ENCODE measurements around the gene P2RX7. TPM values are rescaled to one million over a fixed set of nuclear protein-coding genes. Genes with fewer than 3 reads are reported as not detected.

Gene P2RX7
- total and polyA plus RNA-seq, 2 donors (not counting 3 experiments of a cell fraction or from before 2014, with no cell fraction given), result 1.3 to 8.1 TPM

- no TSS peak for BruUV-seq (replicated peaks)
- peak; percentile 92 for DNase-seq (ENCODE audit: low read depth, low spot score)
- no peaks in the 10 kb centered on the region for H3K9me1 ChIP-seq (replicated peaks; ENCODE audit: control insufficient read depth, extremely low read depth, insufficient read depth, low read length)
- H3K4me3 ChIP-seq (replicated peaks in 1 of 3; ENCODE audit: insufficient read depth in 1 of 3, low read depth in 1 of 3, low read length in 3 of 3), result peak overlapping the region in 1 of 3 experiments; percentile 26
- no peaks in the 10 kb centered on the region for H3K36me3 ChIP-seq (ENCODE audit: control insufficient read depth in 2 of 2, extremely low read depth in 1 of 2, insufficient read depth in 2 of 2, low read length in 2 of 2)
- H3K27me3 ChIP-seq (ENCODE audit: control insufficient read depth in 2 of 2, insufficient read depth in 2 of 2, low read length in 2 of 2), result no peaks in the 10 kb centered on the region
- dilution Hi-C loops (cut with MboI; ENCODE audit: extremely low pct_ligation_motif_present, low sequenced_read_pairs) (no loop called here), intact Hi-C loops (cut with micrococcal nuclease) (no loop called here)
- peak overlapping the region; percentile 66 for H2AFZ ChIP-seq (ENCODE audit: low read depth, low read length)
- no peaks in the 10 kb centered on the region for H4K20me1 ChIP-seq (replicated peaks; ENCODE audit: control insufficient read depth, extremely low read depth, insufficient read depth, low read length)
- ChIA-PET CTCF (interaction anchor here (0.6 to 1.5 kb wide), 3 partner anchors 8 to 101 kb away, joined by 3 to 4 read pairs (median 3); no protein-coding TSS in a partner anchor), POLR2A (interaction anchor here (0.7 kb wide), 1 partner anchor 68 kb away, joined by 3 read pairs; no protein-coding TSS in a partner anchor)
- FAIRE-seq, result peak; percentile 87
- peaks cover 22% of the 10 kb centered on the region for H3K4me1 ChIP-seq (ENCODE audit: control insufficient read depth, extremely low read depth, insufficient read depth, low read length)
- H3K4me2 ChIP-seq (ENCODE audit: insufficient read depth, low read length), result peak overlapping the region; percentile 23
- no peaks in the 10 kb centered on the region for H3K9me3 ChIP-seq (replicated peaks; ENCODE audit: control insufficient read depth, insufficient read depth, low read length)
- H3K79me2 ChIP-seq (ENCODE audit: control insufficient read depth, insufficient read depth, low read length), result no peaks in the 10 kb centered on the region
- H3K27ac ChIP-seq (ENCODE audit: insufficient read depth, low read depth, low read length), result peak overlapping the region; percentile 66
- H3K9ac ChIP-seq (replicated peaks; ENCODE audit: extremely low read depth, insufficient read depth, low read length), result peak overlapping the region; percentile 70
- TF ChIP-seq GATA2 (IDR thresholded peaks at IDR 0.05; ENCODE audit: insufficient read depth, insufficient read length, low read depth, low read length) (peak; percentile 32), POLR2A (IDR thresholded peaks at IDR 0.05; ENCODE audit: low read depth, low read length) (no peak), JUN (IDR thresholded peaks at IDR 0.05; ENCODE audit: borderline replicate concordance, insufficient read depth, insufficient read length, low read depth) (peak; percentile 71), FOS (IDR thresholded peaks at IDR 0.05; ENCODE audit: borderline replicate concordance, insufficient read depth, low read length) (peak; percentile 74), POLR2AphosphoS5 (IDR thresholded peaks at IDR 0.05; ENCODE audit: insufficient read depth, low read depth, low read length) (no peak), CTCF (IDR thresholded peaks at IDR 0.05; ENCODE audit: extremely low read depth in 1 of 2, insufficient read depth in 1 of 2, low read depth in 1 of 2, low read length in 2 of 2) (no peak), MYC (IDR thresholded peaks at IDR 0.05; ENCODE audit: low read depth, low read length) (no peak)
Observed at GRCh38 chr12:121196902-121197301, 64.2 kb downstream of the P2RX7 start.

Data from endothelial cell of umbilical vein (primary cell).